ENCODE measurements around the gene ACTA2.

- TF ChIP-seq CHD2 (IDR thresholded peaks at IDR 0.05; ENCODE audit: low read length, partially characterized antibody) (no peak), GATA2 (CRISPR knock-in tag; IDR thresholded peaks at IDR 0.05) (no peak), EZH2phosphoT487 (IDR thresholded peaks at IDR 0.05; ENCODE audit: borderline replicate concordance, low read depth) (no peak), CTCF (IDR thresholded peaks at IDR 0.05) (no peak), REST (IDR thresholded peaks at IDR 0.05; ENCODE audit: low read depth, low read length) (no peak), TCF12 (IDR thresholded peaks at IDR 0.05) (no peak), RAD21 (IDR thresholded peaks at IDR 0.05; ENCODE audit: low read length) (no peak), POLR2AphosphoS5 (IDR thresholded peaks at IDR 0.05; ENCODE audit: low read depth, low read length) (no peak), SIN3A (IDR thresholded peaks at IDR 0.05; ENCODE audit: borderline replicate concordance, low read depth, low read length) (no peak), EP300 (IDR thresholded peaks at IDR 0.05; ENCODE audit: borderline replicate concordance in 1 of 2, low read depth in 1 of 2, low read length in 1 of 2) (no peak)
These were observed 25.2 kb downstream of the ACTA2 start for GRCh38 chr10:88927416-88927690.

Measured in SK-N-SH (cell line).